DMS153 (cell line): ENCODE results near the gene GRIK2.

Experiments used
- DNase-seq: peaks from one replicate; lab custom pipeline; 2025; lab: John Stamatoyannopoulos, UW

GRIK2 gene

DNA sequence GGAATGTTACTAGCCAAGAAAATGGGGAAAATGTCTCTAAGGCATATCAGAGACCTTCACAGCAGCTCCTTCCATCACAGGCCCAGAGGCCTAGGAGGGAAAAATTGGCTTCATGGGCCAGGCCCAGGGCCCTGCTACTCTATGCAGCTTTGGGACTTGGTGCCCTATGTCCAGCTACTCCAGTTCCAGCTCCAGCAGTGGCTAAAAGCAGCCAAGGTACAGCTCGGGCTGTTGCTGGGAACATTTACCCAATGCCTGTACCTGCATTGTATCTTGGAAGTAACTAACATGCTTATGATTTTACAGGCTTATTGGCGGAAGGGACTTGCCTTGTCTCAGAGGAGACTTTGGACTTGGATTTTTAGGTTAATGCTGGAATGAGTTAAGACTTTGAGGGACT lies 390.6 kb downstream of the GRIK2 start:
- no peak for DNase-seq

DNA sequence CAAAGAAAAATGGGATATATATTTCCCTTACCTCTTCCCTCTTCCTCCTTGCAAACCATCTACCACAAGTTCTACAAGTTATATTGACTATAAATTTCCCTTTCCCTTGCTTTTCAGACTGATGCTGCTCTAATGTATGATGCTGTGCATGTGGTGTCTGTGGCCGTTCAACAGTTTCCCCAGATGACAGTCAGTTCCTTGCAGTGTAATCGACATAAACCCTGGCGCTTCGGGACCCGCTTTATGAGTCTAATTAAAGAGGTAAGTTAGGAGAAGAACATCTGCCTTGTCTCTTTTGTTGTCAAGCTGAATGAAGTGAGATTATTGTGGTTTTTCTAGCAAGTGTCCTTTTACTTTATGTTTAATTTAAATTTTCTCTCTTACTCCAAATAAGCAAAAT lies 406.0 kb downstream of the GRIK2 start:
- DNase-seq = no peak

DNA sequence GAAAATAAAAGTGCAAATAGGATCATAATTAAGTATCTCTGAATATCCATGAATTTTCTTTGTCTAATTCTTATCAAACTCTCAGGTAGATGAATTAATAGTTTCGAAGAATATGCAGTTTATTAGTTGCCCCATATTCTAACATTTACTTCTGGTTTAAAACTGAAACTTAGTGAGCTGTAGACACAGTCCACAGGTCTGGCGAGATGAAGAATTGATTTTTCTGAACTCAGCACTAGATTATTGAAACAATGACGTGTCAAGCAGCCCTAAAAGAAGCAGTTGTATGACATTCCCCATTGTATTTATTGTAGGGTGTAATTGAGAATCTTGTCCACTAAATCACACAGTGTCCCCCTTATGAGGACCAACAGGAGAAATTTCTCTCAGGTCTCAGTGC lies 407.1 kb downstream of the GRIK2 start:
- DNase-seq = no peak

DNA sequence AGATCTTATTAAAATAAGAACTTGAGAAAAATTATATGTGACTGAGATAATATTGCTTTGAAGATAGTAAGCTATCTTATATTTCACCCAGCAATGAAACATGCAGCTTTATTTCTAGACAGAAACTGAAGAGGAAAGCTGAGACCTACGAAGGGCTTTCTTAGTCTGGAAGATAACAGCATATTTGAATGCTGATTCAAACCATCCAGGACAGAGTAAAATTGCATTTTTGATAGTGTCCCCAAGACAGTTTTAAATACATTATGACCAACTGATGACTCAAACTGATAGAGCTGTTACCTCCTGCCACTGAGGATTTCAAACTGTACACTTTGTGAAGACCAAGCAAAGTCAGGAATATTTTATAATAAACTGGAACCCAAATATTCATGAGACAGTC lies 409.6 kb downstream of the GRIK2 start:
- DNase-seq = no peak

DNA sequence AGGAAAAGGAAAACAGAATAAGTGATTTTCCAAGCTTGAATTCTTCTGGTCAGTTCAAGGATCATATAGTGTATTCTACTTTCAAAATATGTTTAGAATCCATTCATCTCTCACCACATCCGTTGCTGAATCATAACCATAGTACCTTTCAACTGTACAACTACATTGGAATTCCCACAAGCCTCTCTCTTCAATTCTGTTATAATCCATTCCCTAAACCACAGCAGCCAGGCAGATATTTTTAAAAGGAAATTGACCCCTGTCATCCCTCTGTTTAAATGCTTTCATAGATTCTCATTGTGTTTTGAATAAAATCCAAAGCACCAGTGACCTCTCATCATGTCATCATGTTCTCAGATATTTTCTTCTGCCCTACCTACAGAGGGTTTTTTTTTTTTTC lies 412.7 kb downstream of the GRIK2 start:
- no peak for DNase-seq

DNA sequence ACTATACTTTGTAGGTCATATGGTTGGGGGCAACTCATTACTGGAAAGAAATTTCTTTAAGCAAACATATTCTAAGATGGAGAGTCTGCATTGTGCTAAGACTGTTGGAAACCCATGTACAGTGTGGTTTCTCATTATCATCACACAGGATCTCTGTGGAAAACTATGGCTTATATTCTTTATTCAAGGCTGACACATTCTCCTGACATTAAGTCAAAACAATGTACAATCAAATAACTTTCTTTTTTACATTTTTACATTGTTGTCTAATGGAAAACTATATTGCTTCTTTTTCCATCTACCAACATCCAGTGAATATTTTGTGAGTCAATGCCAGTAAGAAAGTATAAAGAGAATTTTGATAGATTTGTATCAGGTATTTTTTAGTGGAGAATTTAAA lies 417.6 kb downstream of the GRIK2 start:
- no peak for DNase-seq

DNA sequence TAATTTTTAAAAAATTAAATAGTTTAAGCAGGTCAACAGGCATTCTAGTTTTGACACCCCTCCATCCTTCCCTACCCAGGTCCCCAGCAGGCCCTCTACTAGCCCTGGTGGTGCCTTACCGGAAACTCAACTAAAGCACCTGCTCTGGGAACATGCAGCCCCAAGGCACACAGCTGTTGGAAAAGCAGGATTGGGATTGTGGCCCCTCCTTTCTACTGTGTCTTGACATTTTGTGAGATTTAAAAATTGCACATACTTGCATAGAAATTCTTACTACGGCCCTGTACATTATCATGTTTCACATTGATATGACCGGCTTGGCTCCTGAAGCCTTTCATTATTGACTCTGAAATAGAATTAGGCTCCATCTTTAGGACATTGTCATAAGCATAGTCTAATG lies 423.2 kb downstream of the GRIK2 start:
- no peak for DNase-seq

DNA sequence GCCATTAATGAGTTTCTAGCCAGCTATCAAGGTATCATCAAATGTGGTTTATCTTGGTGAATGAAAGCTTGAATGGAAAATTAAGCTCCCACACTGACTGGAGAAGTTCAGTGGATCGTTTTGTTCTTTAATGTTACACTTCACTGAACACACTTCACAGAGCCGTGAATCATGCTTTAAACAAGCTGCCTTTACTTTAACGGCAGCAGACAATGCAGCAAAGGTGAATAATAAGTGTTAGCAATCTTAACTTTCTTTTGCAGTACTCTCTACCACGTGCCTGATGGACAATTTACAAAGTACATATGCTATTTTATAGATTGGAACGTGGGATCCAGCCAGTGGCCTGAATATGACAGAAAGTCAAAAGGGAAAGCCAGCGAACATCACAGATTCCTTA lies 424.5 kb downstream of the GRIK2 start:
- DNase-seq = no peak

DNA sequence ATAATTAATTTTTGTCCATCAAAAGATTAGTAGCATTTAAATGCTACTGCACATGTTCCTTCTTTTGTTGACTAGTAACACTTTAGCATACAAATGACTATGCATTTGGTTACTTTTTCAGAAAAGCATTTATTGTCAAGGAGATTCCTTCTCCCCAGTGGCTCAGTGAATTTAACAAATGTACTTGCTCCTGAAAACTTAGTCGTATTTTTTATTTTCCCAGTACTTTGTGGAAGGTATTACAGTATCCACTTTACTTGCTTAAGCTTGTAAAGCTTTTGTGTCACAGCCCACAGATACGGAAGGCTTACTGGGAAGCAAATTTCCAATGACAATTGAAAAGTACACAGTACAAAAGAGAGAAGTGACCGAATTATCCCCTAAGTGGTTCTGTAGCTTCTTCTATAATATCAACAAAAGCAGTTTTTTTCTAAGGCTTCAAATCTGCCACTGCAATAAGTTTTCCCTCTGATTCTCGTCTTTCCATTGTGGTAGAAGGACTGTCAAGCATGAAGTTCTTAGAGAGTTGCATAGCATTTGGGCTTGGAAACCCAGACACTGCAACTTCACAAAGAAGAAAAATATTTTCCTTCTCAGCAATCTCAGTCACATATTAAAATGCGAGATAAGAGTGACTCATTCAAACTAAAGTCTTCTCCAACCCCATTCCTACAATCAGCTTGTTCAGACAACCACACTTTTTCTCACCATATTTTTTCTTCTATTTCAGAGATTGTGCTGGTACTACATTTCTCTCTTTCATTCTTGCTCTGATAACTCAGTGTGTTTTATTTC lies 431.2 kb downstream of the GRIK2 start:
- DNase-seq = no peak

DNA sequence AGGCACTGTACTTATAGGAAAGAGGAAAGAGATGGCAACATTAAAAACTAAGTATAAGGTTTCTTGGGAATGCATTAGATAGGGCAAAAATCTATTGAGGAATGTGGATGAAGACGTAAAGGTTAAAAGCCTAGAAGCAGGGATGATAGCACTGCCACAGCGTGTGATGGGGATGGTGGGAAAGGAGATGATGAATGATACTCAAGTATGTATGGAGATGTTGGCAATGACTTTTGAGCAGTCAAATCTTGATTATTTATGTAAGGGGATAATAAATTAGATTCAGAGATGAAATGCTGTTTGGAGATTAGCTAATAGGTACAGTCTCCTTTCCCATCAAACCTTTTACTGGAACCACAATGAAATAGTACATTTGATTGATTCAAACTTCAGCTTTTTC lies 432.8 kb downstream of the GRIK2 start:
- DNase-seq = no peak

DNA sequence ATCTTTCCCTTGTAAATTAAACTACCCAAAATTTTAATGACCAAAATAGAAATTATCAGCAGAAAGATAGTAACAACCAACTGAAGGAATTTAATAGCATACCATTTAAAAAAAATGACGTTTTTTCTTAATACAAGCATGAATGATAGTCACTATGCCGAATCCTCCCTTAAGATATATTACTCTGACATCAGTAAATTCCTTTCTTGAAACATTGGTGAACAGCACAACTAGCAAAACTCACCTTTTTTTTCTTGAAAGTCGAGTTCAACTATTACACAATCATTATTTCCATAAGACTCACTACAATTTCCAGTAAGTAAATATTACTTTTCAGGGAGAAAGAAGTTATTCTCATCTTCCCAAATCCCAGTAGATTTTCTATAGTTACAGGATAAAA lies 433.2 kb downstream of the GRIK2 start:
- no peak for DNase-seq

DNA sequence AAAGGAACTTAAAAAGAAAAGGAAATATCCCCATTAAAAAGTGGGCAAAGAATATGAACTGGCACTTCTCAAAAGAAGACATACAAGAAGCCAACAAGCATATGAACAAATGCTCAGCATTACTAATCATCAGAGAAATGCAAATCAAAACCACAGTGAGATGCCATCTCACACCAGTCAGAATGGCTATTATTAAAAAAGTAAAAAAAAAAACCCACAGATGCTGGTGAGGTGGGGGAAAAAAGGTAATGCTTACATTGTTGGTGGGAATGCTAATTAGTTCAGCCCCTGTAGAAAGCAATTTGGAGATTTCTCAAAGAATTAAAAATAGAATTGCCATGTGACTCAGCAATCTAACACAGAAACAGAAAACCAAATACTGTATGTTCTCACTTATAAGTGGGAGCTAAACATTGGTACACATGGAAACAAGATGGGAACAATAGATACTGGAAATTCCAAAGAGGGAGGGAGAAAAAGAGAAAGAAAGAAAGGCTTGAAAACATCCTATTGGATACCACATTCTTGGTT lies 437.1 kb downstream of the GRIK2 start:
- DNase-seq = no peak

DNA sequence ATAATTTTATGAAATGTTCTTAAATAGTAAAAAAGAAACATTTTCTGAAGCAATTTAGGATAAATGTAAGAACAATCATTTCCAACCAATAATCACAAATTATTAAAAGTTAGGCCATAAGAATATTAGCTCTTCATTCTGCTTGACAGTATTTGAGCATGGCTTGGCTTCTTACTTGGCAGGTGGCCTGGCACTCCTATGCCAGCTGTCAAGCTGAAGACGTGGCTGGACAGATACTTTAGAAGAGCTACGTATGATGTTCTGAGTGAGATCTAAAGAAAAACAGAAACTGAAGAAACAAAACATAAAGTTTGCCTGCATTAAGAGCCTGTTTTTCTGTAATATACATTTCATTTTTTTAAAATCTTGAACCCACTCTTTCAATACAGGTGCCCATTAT lies 438.9 kb downstream of the GRIK2 start:
- no peak for DNase-seq

DNA sequence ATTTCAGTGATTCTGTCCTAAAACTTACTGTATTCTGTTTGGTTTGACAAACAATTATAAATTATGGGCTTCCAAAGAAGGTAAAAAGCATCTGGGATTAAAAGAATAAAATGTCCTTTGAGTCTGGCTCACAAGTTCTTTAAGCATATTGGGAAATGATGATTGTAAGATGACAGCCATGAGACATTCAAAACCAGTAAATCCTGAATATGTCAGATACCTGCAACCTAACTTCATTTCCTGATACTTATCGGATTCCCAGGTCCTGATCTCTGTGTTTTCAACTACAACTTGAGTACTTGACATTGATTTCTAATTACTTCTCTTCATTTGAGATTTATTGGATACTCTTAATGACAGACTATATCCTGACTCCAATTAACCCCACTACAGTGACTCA lies 446.6 kb downstream of the GRIK2 start:
- DNase-seq = no peak

DNA sequence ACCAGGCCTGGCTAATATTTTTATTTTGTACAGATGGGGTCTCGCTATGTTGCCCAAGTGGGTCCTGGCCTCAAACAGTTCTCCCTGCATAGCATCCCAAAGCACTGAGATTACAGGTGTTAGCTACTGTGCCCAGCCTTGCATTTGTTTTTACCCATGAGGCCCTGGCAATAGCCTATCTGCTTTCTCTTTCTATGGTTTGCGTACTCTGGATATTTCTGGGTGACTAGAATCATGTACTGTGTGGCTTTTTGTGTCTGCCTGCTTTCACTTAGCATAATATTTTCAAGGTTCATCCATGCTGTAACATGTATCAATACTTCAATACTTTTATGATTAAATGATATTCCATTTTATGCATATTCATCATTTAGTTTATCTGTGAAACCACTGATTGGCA lies 451.7 kb downstream of the GRIK2 start:
- DNase-seq = no peak

DNA sequence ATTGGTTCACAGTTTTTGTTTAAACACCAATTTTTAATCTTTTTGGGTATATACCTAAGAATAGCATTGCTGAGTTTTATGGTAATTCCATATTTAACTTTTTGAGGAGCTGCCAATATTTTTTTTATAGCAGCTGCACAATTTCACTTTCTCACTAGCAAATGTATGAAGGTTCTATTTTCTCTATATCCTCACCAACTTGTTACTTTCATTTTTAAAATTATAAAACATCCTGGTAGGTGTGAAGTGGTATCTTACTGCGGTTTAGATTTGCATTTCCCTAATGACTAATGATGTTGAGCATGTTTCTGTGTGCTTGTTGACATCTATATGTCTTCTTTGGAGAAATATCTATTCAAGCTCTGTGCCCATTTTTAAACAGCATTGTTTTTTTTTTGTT lies 452.1 kb downstream of the GRIK2 start:
- DNase-seq = no peak

DNA sequence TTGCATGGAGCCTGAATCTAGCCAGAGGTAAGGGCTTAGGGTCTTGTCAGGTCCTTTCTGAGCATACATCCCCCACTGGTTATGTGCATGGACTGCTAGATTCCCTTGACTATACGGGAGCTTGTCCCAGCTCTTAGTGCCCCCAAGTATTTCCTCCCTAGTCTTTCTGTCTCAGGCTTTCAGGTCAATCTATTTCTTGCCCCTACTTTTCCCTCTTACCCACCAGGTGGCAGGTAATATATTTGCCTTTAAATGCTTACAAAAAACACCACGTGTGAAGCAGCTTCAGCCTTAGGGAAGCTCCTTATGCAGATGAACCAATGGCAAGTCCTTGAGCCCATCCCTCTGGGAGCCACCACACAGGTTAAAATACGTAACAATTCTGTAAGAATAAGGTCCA lies 454.2 kb downstream of the GRIK2 start:
- DNase-seq = no peak

DNA sequence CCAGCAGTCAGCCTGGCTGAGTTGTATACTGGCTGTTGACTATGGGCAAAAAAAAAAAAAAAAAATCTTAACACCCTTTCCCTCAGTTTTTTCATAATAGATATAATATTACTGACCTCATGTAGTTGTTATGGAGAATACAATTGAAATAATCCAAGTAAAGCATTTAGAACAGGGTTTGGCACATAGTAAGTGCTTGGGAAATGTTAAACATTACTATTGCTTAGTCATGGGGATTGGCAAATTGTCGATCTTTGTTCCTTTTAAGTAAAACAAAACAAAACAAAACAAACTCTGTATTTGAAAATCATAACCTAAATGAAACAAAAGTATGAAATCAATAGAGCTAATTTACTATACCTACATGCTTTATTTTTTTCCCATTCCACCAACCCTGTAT lies 458.4 kb downstream of the GRIK2 start:
- no peak for DNase-seq

DNA sequence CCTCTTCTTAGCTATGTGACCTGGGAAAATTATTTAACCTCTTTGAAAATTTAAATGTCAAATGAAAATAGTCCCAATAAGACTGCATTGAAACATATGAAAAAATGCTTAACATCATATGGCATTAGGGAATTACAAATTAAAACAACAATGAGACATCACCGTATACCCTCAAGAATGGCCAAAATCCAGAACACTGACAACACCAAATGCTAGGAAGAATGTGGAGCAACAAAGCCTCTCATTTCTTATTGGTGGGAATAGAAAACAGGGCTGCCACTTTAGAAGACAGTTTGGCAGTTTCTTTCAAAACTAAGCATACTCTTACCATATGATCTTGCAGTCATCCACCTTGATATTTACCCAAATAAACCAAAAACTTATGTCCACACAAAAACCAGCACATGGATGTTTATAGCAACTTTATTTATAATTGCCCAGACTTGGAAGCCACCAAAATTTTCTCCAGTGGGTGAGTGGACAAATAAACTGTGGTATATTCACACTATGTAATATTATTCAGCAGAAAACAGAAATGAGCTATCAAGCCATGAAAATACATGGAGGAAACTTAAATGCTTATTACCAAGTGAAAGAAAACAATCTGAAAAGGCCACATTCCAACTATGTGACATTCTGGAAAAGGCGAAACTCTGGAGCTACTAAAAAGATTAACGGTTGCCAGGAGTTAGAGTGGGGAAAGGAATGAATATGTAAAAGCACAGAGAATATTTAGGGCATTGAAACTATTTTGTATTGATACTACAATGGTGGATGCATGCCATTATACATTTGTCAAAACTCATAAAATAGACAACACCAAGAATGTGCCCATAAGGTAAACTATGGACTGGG lies 459.9 kb downstream of the GRIK2 start:
- no peak for DNase-seq

DNA sequence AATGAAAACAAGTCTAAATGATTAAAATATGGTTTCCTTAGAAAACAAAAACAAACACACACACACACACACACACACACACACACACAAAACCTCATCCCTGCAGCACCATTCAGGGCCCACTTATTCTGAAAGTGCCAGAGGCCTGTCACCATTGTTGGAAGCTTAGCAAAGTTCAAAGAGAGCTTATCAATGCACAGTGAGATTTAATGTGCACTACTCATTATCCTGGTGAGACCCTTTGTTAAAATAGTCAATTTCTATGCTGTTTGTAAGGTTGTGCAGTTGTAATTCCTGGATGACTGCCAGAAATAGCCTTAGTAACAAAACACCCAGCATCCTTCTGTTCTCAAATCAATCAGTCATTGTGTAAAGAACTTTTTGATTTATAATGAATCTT lies 482.9 kb downstream of the GRIK2 start:
- DNase-seq = no peak

DNA sequence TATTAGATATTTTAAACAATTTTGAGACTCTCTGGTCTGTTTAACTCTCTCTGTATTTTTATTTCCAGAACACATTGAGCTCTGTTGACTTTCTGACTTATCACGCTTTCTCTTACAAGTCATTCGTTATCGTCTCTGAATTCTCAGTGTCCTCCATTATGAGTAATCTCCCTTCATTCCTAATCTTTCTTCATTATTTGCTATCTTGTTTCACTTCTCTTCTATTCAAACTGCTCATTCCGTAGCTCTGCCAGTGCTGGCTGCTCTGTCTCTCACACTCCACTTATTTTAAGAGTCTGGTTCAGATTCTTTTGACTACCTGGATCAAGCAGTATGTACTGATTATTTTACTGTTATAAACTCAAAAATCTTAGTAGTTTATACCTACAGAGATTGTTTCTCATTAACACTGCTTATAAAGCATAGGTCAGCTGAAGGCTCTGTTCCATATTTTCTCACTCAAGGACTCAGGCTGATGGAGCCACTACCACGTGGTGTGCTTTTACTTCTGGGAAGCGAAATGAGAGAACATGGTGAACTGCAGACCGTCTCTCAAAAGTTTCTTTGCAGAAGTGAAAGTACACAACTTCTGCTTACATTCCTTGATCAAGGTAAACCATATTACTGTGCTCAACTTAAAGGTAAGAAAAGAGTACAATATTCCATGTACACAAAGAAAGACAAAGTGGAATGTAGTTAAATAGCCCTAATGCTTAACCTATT lies 485.2 kb downstream of the GRIK2 start:
- DNase-seq = no peak

DNA sequence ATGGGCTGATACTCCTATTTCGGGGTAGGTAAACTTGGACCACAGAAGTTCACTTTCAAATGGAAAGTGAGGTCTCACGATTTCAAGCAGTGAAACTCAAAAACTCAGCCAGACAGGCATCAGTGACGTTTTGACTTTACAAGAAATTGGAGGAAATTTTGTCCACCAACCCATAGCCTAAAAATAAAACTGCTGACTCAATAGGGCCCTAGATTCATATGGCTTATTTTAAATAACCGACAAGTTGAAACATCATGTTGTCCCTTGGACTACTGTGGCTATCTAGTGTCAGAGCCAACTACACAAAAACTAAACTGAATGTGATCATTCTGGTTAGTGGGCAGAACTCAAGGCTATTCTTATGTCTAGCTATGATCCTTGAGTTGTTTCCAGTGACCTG lies 486.3 kb downstream of the GRIK2 start:
- DNase-seq = no peak

DNA sequence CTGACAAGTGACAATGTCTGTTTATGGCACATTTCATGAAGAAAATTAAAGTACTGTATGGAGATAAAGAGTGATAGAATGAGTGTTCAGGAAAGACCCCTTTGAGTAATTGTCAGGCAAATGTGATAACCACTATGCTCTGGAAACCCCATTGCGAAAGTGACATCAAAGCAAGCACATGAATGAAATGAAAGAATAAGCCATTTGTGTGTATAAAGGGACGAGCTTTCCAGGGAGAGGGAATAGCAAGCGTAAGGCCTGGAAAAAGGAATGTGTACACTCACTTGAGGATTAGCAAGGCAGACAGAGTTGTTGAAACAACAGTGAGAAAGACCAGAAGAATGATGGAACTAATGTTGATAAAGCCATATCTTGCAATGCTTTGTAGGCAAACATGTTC lies 490.0 kb downstream of the GRIK2 start:
- DNase-seq = no peak
